Measurements from ENCODE around the gene TLE3. TPM values are rescaled to one million over a fixed set of nuclear protein-coding genes. Genes with fewer than 3 reads are reported as not detected.
A peak's percentile ranks its signal among the peaks of the same experiment; 100 is the strongest.

Gene TLE3
- total RNA-seq, 2 experiments from 2014 or later = 159 to 167 TPM

- H3K9me3 Mint-ChIP-seq = no peaks in the 10 kb centered on the region
- POLR2A ChIA-PET = interaction anchor here (0.7 to 9.4 kb wide), 21 partner anchors 11 to 644 kb away, joined by 3 to 160 read pairs (median 8); partner anchors contain the start of gene RPLP1
Measured at GRCh38 chr15:70097063-70097320, 725 bp downstream of the TLE3 start.

DNA sequence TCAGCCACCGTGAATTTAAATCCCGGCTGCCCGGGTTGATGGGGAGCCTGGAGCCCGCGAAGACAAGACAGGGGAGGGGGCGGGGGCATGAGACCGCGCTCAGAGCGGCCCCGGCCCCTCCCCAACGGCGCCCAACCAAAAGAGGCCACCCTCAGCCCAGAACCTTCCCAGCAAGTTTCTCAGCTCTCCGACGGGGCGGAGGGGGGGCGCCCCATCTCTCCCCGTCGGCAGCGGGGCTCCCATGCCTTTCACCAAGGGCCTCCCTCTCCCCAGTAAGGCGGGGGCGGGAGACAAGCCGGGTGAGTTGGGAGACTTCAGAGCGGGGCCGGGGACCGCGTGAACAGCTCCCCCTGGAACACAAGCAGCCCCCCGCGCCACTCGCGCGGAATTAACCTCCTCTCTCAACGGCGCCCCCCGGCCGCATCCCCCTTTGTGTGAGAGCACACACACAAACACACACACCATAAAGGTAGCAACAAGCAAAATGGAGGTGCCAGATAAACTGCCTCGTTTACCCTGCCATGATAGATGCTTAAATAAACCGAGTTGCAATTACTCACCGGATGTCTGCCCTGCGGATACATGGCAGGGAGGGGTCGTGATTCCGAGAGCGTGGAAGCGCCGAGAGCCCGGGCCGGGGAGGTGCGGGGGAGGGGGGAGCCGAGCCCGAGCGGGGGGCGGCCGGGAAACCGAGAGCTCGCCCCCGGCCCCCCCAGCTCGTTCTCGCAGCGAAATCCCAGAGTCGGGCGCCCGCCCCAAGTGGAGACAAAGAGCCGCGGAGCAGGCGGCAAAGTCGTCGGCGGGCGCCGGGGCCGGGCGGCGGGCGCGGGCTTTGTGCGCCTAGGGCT, 1.3 kb downstream of the TLE3 start:
- H3K4me1 Mint-ChIP-seq (ENCODE audit: low read depth) = peaks cover 71% of the 10 kb centered on the region
- Histone ChIP-seq H3K27me3 (ENCODE audit: control insufficient read depth in 1 of 2, insufficient read depth in 2 of 2, low read length in 2 of 2) (no peaks in the 10 kb centered on the region), H3K27ac (ENCODE audit: low read depth in 1 of 2, low read length in 2 of 2) (peak overlapping the region; percentile 30 to 90), H3K36me3 (ENCODE audit: insufficient read depth, low read length) (peaks cover 27% of the 10 kb centered on the region), H3K4me1 (ENCODE audit: insufficient read depth, low read length) (peaks cover 79% of the 10 kb centered on the region), H3K9me3 (ENCODE audit: control insufficient read depth in 1 of 2, insufficient read depth in 1 of 2, low read length in 2 of 2) (no peaks in the 10 kb centered on the region), H3K4me3 (ENCODE audit: low read length) (peak overlapping the region; percentile 97)
- intact Hi-C loops (cut with DNase I, micrococcal nuclease) = loop anchor here (1.0 to 10.0 kb wide), 8 partner anchors 52 to 684 kb away; partner anchors contain the start of genes KIF23 (in 1 of the 2) and RPLP1 (in 1 of the 2)
- no peaks in the 10 kb centered on the region for H3K9me3 Mint-ChIP-seq
- ChIA-PET CTCF (interaction anchor here (1.0 to 2.0 kb wide), 4 partner anchors 58 to 620 kb away, joined by 3 to 12 read pairs (median 4); no protein-coding TSS in a partner anchor), POLR2A (interaction anchor here (1.0 to 9.4 kb wide), 16 partner anchors 10 to 644 kb away, joined by 3 to 160 read pairs (median 6); partner anchors contain the start of gene RPLP1)
- ATAC-seq (ENCODE audit: poor library complexity) (peak; percentile 4), DNase-seq (peak; percentile 19 to 75 (median 44))
- TF ChIP-seq CTCF (IDR thresholded peaks at IDR 0.05) = peak; percentile 2
- peaks cover 9% of the 10 kb centered on the region for H3K27me3 Mint-ChIP-seq
- peak overlapping the region; percentile 96 for H3K4me3 Mint-ChIP-seq
- peaks cover 54% of the 10 kb centered on the region for H3K36me3 Mint-ChIP-seq (ENCODE audit: low read depth)
- peak overlapping the region; percentile 95 for H3K27ac Mint-ChIP-seq

More at GRCh38 chr15:70097063-70097320, 725 bp downstream of the TLE3 start:
- Histone ChIP-seq H3K27me3 (ENCODE audit: control insufficient read depth in 1 of 2, insufficient read depth in 2 of 2, low read length in 2 of 2) (no peaks in the 10 kb centered on the region), H3K4me1 (ENCODE audit: insufficient read depth, low read length) (peaks cover 76% of the 10 kb centered on the region), H3K4me3 (ENCODE audit: low read length) (peak overlapping the region; percentile 97), H3K9me3 (ENCODE audit: control insufficient read depth in 1 of 2, insufficient read depth in 1 of 2, low read length in 2 of 2) (no peaks in the 10 kb centered on the region), H3K36me3 (ENCODE audit: insufficient read depth, low read length) (peaks cover 22% of the 10 kb centered on the region), H3K27ac (ENCODE audit: low read depth in 1 of 2, low read length in 2 of 2) (peak overlapping the region in 1 of 2 donors; percentile 90)
- DNase-seq (no peak), ATAC-seq (ENCODE audit: poor library complexity) (no peak)
- Mint-ChIP-seq H3K4me3 (no peak overlapping the region), H3K36me3 (ENCODE audit: low read depth) (peaks cover 49% of the 10 kb centered on the region), H3K27me3 (peaks cover 9% of the 10 kb centered on the region), H3K4me1 (ENCODE audit: low read depth) (peaks cover 71% of the 10 kb centered on the region), H3K27ac (peak overlapping the region; percentile 95)
- intact Hi-C loops (cut with DNase I, micrococcal nuclease) = loop anchor here (1.0 to 10.0 kb wide), 8 partner anchors 52 to 685 kb away; partner anchors contain the start of genes KIF23 (in 1 of the 2) and RPLP1 (in 1 of the 2)
- TF ChIP-seq CTCF (IDR thresholded peaks at IDR 0.05) = no peak
- CTCF ChIA-PET = interaction anchor here (0.9 to 2.0 kb wide), 7 partner anchors 73 to 629 kb away, joined by 3 to 12 read pairs (median 8); no protein-coding TSS in a partner anchor

DNA sequence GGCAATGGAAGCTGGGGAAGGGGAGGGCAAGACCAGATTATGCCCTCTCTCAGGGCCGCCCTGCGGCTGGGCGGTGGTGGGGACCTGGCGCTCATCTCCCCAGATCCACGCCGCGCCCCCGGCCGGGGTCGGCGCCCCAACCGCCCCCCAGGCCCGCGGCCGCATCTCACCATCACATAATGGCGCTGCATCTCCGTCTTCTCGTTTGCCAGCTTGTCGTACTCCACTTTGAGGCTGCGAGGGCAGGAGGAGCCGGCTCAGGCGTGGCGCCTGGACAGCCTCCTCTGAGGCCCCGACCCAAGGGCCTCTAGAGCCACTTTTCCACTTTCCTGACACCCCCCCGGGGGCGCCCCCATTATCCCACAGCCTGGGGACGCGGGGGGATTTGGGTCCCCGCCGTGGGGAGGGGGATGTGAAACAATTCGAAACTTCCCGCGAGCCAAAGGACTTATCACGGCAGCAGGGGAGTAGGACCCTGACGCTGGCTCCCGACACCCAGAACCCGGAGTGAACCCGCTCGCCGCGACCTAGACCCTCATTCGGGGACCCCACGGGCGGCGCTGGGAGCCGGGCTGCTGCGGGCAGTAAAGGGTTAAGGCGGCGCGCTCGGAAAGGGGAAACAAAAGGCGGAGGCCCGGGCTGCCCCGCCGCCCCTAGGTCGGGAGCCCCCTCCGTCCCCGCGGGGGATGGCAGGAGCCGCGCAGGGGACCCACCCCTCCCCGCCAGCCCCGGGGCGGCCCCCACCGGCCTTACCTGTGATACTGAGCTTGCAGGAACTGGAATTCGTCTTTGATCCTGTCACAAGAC, 2.1 kb downstream of the TLE3 start:
- CTCF ChIA-PET = interaction anchor here (1.0 to 1.2 kb wide), 2 partner anchors 57 to 347 kb away, joined by 3 read pairs; no protein-coding TSS in a partner anchor
- Mint-ChIP-seq H3K4me3 (peak overlapping the region; percentile 96), H3K27ac (peak overlapping the region; percentile 95), H3K9me3 (no peaks in the 10 kb centered on the region), H3K36me3 (ENCODE audit: low read depth) (peaks cover 63% of the 10 kb centered on the region), H3K4me1 (ENCODE audit: low read depth) (peaks cover 74% of the 10 kb centered on the region), H3K27me3 (peaks cover 7% of the 10 kb centered on the region)
- peaks cover 79% of the 10 kb centered on the region for H3K4me1 ChIP-seq (ENCODE audit: insufficient read depth, low read length)
- ATAC-seq (ENCODE audit: poor library complexity) = no peak
- H3K27ac ChIP-seq (ENCODE audit: low read depth in 1 of 2, low read length in 2 of 2) = peak overlapping the region in 1 of 2 donors; percentile 62
- H3K4me3 ChIP-seq (ENCODE audit: low read length) = peak overlapping the region; percentile 97
- intact Hi-C loops (cut with DNase I, micrococcal nuclease) = loop anchor here (2.0 to 10.0 kb wide), 7 partner anchors 51 to 683 kb away; partner anchors contain the start of genes KIF23 (in 1 of the 2) and RPLP1 (in 1 of the 2)
- H3K9me3 ChIP-seq (ENCODE audit: control insufficient read depth in 1 of 2, insufficient read depth in 1 of 2, low read length in 2 of 2) = no peaks in the 10 kb centered on the region
- no peak for TF ChIP-seq CTCF (IDR thresholded peaks at IDR 0.05)
- DNase-seq = peak in 11 of 14 experiments; percentile 18 to 71 (median 44)
- POLR2A ChIA-PET = interaction anchor here (1.0 to 9.4 kb wide), 17 partner anchors 9 to 643 kb away, joined by 3 to 160 read pairs (median 5); partner anchors contain the start of gene RPLP1
- peaks cover 35% of the 10 kb centered on the region for H3K36me3 ChIP-seq (ENCODE audit: insufficient read depth, low read length)
- H3K27me3 ChIP-seq (ENCODE audit: control insufficient read depth in 1 of 2, insufficient read depth in 2 of 2, low read length in 2 of 2) = no peaks in the 10 kb centered on the region
